HL-60 (cell line): Measurements from ENCODE around the gene BRIP1.

Source experiments
- DNase-seq, 2 experiments: peaks; one replicate each; pipeline ENCODE4 v3.0.0-alpha.2; 2010 to 2020; ENCODE audit warnings: low read depth in 1 of 2, low spot score in 1 of 2
- H3K27ac ChIP-seq: fragments of 250-450 bp; sonication (Bioruptor Pico); replicated peaks from 2 replicates; pipeline ENCODE4 v1.5.1; 2020; ENCODE audit warnings: mild to moderate bottlenecking, moderate library complexity
- H3K27me3 ChIP-seq: fragments of 250-450 bp; sonication (Bioruptor Pico); 2 replicates; pipeline ENCODE4 v1.5.1; 2021; ENCODE audit warnings: mild to moderate bottlenecking, moderate library complexity; ENCODE audit not compliant: insufficient read depth, poor library complexity, severe bottlenecking
- H3K4me3 ChIP-seq: replicated peaks from 2 replicates; pipeline ENCODE4 v1.5.1; 2011; ENCODE audit warnings: mild to moderate bottlenecking, control low read depth, low read length; ENCODE audit not compliant: insufficient read depth
- GABPA ChIP-seq: IDR thresholded peaks from 2 replicates; pipeline ENCODE4 v1.6.1; 2012; ENCODE audit warnings: low read depth
- POLR2AphosphoS5 ChIP-seq: IDR thresholded peaks from 2 replicates; pipeline ENCODE4 v1.6.1; 2012; ENCODE audit warnings: low read depth
- SPI1 ChIP-seq: IDR thresholded peaks from 2 replicates; pipeline ENCODE4 v1.6.1; 2012; ENCODE audit warnings: low read depth, mild to moderate bottlenecking, borderline replicate concordance
- TF ChIP-seq, protein P1 (sequence below): IDR thresholded peaks from 2 replicates; pipeline ENCODE4 v1.6.1; 2012; ENCODE audit warnings: low read depth; ENCODE audit not compliant: insufficient replicate concordance
- TF ChIP-seq, protein P2 (sequence below): IDR thresholded peaks from one replicate; pipeline ENCODE4 v1.5.1; 2011; ENCODE audit warnings: low read length, control low read depth, inconsistent platforms; ENCODE audit not compliant: insufficient read depth

The BRIP1 gene

DNA sequence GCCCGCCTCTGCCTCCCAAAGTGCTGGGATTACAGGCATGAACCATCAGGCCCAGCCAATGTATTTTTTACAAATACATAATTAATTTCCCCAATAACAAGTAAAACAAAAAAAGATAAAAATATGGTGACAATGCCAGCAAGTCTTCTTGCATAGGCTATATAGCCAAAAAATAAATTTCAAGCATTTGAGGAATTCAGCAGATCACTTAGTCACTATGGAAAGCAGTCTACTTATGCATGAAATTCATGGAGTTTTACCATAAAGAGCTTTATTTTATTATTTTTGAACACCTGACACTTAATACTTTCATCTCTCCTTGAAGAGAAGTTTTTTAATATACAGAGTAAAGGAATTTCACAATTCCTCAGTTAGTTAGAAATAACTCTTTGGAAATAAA, 56.4 kb downstream of the BRIP1 start:
- DNase-seq: no peak
- H3K27me3 ChIP-seq: no peaks in the 10 kb centered on the region
- no peak overlapping the region for H3K4me3 ChIP-seq
- TF ChIP-seq, protein P1, sequence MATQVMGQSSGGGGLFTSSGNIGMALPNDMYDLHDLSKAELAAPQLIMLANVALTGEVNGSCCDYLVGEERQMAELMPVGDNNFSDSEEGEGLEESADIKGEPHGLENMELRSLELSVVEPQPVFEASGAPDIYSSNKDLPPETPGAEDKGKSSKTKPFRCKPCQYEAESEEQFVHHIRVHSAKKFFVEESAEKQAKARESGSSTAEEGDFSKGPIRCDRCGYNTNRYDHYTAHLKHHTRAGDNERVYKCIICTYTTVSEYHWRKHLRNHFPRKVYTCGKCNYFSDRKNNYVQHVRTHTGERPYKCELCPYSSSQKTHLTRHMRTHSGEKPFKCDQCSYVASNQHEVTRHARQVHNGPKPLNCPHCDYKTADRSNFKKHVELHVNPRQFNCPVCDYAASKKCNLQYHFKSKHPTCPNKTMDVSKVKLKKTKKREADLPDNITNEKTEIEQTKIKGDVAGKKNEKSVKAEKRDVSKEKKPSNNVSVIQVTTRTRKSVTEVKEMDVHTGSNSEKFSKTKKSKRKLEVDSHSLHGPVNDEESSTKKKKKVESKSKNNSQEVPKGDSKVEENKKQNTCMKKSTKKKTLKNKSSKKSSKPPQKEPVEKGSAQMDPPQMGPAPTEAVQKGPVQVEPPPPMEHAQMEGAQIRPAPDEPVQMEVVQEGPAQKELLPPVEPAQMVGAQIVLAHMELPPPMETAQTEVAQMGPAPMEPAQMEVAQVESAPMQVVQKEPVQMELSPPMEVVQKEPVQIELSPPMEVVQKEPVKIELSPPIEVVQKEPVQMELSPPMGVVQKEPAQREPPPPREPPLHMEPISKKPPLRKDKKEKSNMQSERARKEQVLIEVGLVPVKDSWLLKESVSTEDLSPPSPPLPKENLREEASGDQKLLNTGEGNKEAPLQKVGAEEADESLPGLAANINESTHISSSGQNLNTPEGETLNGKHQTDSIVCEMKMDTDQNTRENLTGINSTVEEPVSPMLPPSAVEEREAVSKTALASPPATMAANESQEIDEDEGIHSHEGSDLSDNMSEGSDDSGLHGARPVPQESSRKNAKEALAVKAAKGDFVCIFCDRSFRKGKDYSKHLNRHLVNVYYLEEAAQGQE: no peak
- TF ChIP-seq GABPA (no peak), SPI1 (no peak), POLR2AphosphoS5 (no peak)
- TF ChIP-seq, protein P2, sequence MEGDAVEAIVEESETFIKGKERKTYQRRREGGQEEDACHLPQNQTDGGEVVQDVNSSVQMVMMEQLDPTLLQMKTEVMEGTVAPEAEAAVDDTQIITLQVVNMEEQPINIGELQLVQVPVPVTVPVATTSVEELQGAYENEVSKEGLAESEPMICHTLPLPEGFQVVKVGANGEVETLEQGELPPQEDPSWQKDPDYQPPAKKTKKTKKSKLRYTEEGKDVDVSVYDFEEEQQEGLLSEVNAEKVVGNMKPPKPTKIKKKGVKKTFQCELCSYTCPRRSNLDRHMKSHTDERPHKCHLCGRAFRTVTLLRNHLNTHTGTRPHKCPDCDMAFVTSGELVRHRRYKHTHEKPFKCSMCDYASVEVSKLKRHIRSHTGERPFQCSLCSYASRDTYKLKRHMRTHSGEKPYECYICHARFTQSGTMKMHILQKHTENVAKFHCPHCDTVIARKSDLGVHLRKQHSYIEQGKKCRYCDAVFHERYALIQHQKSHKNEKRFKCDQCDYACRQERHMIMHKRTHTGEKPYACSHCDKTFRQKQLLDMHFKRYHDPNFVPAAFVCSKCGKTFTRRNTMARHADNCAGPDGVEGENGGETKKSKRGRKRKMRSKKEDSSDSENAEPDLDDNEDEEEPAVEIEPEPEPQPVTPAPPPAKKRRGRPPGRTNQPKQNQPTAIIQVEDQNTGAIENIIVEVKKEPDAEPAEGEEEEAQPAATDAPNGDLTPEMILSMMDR: no peak
- no peak overlapping the region for H3K27ac ChIP-seq

DNA sequence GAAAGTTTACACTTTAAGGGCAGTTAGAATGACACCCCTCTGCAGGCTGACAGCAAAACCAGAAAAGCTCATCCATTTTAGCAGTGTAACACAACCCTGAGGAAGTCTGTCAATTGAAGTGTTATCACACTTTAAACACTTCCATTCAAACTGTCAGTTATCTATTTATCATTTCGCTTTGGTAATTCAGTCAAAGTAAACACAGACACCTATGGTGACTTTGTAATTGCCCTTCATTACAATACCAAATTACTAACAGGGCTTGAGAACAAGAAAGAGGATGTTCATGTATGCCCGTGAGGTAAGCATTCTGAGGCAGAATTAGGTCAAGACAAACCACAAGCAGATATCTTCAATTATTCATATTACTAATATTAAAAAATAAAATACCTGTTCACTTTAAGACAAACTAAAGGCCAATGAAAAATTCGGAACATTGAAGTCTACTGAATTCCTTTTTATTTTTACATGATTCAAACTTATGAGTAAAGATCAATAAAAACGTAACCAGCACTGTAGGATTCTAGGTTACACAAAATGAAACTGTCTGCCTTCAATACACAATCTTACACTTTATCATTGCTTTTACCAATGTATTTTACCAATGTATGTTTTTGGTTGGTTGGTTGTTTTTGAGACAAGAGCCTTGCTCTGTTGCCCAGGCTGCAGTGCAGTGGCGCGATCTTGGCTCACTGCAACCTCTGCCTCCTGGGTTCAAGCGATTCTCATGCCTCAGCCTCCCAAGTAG, 57.1 kb downstream of the BRIP1 start:
- H3K27me3 ChIP-seq: no peaks in the 10 kb centered on the region

DNA sequence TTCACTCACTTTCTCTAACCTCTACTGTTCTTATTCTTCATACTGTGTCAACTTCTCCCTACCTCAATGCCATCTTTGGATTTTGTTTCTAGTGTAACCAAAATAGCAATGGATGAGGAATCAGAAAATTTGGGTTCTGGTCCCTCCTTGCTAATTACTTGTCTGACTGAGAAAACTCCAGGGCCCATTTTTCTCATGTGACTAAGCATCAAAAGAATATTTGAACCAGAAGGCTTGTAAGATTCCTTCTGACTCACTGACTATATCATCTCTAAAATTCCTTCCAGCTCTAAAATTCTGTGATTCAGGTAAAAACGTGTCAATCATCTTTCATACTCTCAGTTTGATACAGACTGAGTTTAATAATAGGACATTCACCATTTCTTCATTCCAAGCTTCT, 57.9 kb downstream of the BRIP1 start:
- Histone ChIP-seq H3K27me3 (no peaks in the 10 kb centered on the region), H3K4me3 (no peak overlapping the region), H3K27ac (no peak overlapping the region)
- no peak for DNase-seq
- TF ChIP-seq, protein P1: no peak
- no peak for TF ChIP-seq SPI1
- TF ChIP-seq, protein P2: no peak
- no peak for TF ChIP-seq GABPA

More for the DNA sequence above, 57.1 kb downstream of the BRIP1 start:
- no peak overlapping the region for H3K27ac ChIP-seq
- TF ChIP-seq, protein P2: no peak
- TF ChIP-seq, protein P1: no peak
- TF ChIP-seq GABPA (no peak), POLR2AphosphoS5 (no peak), SPI1 (no peak)
- no peak overlapping the region for H3K4me3 ChIP-seq
- no peak for DNase-seq
